Body of pancreas (tissue), 4 donors: Measurements from ENCODE around the gene PHYKPL. TPM values are rescaled to one million over a fixed set of nuclear protein-coding genes. Genes with fewer than 3 reads are reported as not detected.

ENCODE experiments used
- ATAC-seq: fragments of 150-250 bp; one replicate; pipeline ENCODE4 v1.9.1; 2016
- DNase-seq, 4 donors: peaks; one replicate each; pipeline ENCODE4 v3.0.0-alpha.2; 2019
- H3K27ac ChIP-seq, 4 donors: fragments of 200-600 bp; sonication (generic); 1 replicate in 3 of 4; 2 replicates in 1 of 4; pipeline versions ENCODE4 v1.5.1 to v1.6.1; 2016 to 2019; ENCODE audit warnings: mild to moderate bottlenecking in 1 of 4, mixed read lengths in 1 of 4, moderate library complexity in 1 of 4
- H3K27me3 ChIP-seq, 2 donors: fragments of 200-600 bp; sonication (generic); one replicate each; pipeline ENCODE4 v1.6.0; 2016; ENCODE audit warnings: mild to moderate bottlenecking in 1 of 2
- H3K36me3 ChIP-seq, 2 donors: fragments of 200-600 bp; sonication (generic); replicated peaks in 1 of 2; 2 replicates each; pipeline ENCODE4 v1.5.1; 2016; ENCODE audit warnings: low read depth in 2 of 2; ENCODE audit not compliant: insufficient read depth in 1 of 2
- H3K4me1 ChIP-seq: fragments of 200-600 bp; sonication (generic); one replicate; pipeline ENCODE4 v1.6.0; 2016
- H3K4me3 ChIP-seq, 2 donors: fragments of 200-600 bp; sonication (generic); 1 replicate in 1 of 2; 2 replicates in 1 of 2; pipeline ENCODE4 v1.5.1; 2016 to 2019
- H3K9me3 ChIP-seq, 3 donors: fragments of 200-600 bp; sonication (generic); 1 replicate in 2 of 3; 2 replicates in 1 of 3; pipeline ENCODE4 v1.5.1; 2016
- POLR2A ChIP-seq, 3 donors: fragments of 450-650 bp; IDR thresholded peaks; one replicate each; pipeline ENCODE4 v1.6.1; 2016; ENCODE audit warnings: antibody characterized with exemption in 3 of 3, mild to moderate bottlenecking in 2 of 3
- WGBS, 2 donors: methylation state at CpG; one replicate each; pipeline ENCODE4 v1.1.5; 2017; 5-methylcytosine and 5-hydroxymethylcytosine counted together
- intact Hi-C: fragments of 100-400 bp; cut with DNase I; formaldehyde crosslinking; loops from one replicate; pipeline ENCODE4 v1.15.1; 2023
- total RNA-seq, 2 donors: library from RNA; depleted of rRNA; stranded (reverse); fragments of >200 nt; gene quantifications; one replicate each; pipeline ENCODE4 v1.1.0, GENCODE V29; 2016
- TF ChIP-seq, protein P1 (sequence below), 7 experiments: fragments of 450-650 bp in 4 of 7; fragments of 200-600 bp in 3 of 7; sonication (generic) in 3 of 7; IDR thresholded peaks; one replicate each; pipeline ENCODE4 v1.5.1; 2016 to 2019; ENCODE audit warnings: antibody characterized with exemption in 7 of 7

PHYKPL gene
- total RNA-seq = 10 to 100 TPM; 47.0 to 76.5 TPM

DNA sequence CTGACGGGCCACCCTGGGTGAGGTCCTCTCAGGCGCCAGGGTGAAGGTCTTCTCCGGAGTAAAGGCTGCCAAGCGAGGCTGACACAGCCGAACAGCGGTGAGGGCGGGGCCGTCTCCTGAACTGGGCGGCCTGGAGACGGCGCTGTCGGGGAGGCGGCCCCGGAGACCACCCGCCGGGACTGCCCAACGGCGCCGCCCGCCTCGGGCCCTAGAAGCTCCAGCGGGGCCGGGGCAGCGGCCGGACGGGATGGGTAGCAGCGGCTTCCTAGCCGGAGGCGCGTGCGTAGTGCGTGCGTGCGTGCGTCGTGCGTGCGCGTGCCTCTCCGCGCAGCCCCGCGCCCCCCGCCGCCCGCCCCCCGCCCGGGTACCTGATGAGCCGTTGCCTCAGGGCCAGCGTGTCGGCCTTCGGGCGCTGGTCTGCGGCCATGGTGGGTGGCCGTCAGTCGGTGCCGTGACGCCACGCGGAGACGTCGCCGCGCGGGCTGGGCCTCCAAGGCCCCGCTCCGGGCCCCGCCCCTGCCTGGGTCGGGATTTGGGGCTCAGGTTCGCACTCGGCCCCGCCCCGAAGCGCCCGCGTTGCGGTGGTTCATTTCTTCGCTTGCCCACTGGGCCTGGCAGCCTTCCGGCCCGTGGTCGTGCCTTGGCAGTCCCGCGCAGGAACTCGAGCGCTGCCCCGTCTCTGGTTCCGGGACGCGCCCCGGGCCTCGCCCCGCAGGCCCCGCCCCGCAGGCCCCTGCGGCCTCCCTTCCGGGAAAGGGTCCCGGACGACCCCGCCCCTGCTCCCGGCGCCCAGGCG is at the start of gene PHYKPL:
Gene PHYKPL, minus strand, starts transcription at position 679 of the 796 bp plus-strand sequence. Its CDS starts 252 bp downstream, at position 427.
- Histone ChIP-seq H3K4me3 (peak within 1 kb of the TSS; percentile 55 to 64), H3K27ac (peak within 1 kb of the TSS; percentile 78 to 94 (median 90)), H3K36me3 (peaks cover 0 to 7% of the 10 kb centered on the region in 2 donors), H3K27me3 (no peaks in the 10 kb centered on the region), H3K4me1 (peaks cover 45% of the 10 kb centered on the region), H3K9me3 (no peaks in the 10 kb centered on the region)
- intact Hi-C loops = no loop called here
- TF ChIP-seq POLR2A (IDR thresholded peaks at IDR 0.05) = peak; percentile 48 to 76 (median 64)
- TF ChIP-seq, protein P1, sequence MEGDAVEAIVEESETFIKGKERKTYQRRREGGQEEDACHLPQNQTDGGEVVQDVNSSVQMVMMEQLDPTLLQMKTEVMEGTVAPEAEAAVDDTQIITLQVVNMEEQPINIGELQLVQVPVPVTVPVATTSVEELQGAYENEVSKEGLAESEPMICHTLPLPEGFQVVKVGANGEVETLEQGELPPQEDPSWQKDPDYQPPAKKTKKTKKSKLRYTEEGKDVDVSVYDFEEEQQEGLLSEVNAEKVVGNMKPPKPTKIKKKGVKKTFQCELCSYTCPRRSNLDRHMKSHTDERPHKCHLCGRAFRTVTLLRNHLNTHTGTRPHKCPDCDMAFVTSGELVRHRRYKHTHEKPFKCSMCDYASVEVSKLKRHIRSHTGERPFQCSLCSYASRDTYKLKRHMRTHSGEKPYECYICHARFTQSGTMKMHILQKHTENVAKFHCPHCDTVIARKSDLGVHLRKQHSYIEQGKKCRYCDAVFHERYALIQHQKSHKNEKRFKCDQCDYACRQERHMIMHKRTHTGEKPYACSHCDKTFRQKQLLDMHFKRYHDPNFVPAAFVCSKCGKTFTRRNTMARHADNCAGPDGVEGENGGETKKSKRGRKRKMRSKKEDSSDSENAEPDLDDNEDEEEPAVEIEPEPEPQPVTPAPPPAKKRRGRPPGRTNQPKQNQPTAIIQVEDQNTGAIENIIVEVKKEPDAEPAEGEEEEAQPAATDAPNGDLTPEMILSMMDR (IDR thresholded peaks at IDR 0.05) = no peak
- WGBS, 2 donors = 0% methylated on average over 15 to 74 of the region's 102 CpGs
- peak; percentile 72 to 81 (median 78) for DNase-seq
- ATAC-seq = peak; percentile 76

DNA sequence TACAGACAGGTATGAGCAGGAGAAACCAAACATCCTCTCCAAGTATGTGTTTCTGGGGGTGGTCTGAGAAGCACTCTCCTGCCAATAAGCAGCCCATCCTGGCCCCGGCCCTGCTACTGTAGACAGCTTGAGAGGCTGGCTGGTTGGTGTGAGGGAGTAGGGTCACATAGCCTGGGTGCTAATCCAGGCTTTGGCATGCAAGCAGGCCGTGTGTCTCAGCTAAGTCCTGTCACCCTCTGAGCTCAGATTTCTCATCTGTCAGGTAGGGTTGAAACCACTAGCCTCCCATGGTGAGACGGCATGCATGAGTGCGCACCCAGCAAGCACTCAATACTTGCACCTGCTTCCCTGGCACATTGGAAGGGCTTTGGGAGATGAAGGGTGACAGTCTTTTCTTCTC is 49.8 kb upstream of the PHYKPL start:
- Histone ChIP-seq H3K27me3 (no peaks in the 10 kb centered on the region), H3K27ac (no peak overlapping the region), H3K9me3 (peaks cover 0 to 5% (median 0%) of the 10 kb centered on the region in 3 donors), H3K4me1 (peaks cover 4% of the 10 kb centered on the region), H3K36me3 (no peaks in the 10 kb centered on the region), H3K4me3 (no peak overlapping the region)
- WGBS, 2 donors = 73 to 78% methylated on average over 4 of the region's 4 CpGs
- intact Hi-C loops = loop anchor here (5.0 to 10.0 kb wide), 2 partner anchors 270 to 552 kb away; no protein-coding TSS in a partner anchor
- ATAC-seq (no peak), DNase-seq (no peak)
- no peak for TF ChIP-seq POLR2A (IDR thresholded peaks at IDR 0.05)
- TF ChIP-seq, protein P1 (IDR thresholded peaks at IDR 0.05) = no peak

- H3K4me1 ChIP-seq = peaks cover 4% of the 10 kb centered on the region
- no peak overlapping the region for H3K4me3 ChIP-seq
- 66 to 75% methylated on average over 11 to 13 of the region's 19 CpGs for WGBS, 2 donors
- no peak overlapping the region for H3K27ac ChIP-seq
- intact Hi-C loops = loop anchor here (5.0 to 10.0 kb wide), 2 partner anchors 271 to 553 kb away; no protein-coding TSS in a partner anchor
- H3K36me3 ChIP-seq = no peaks in the 10 kb centered on the region
- no peak for ATAC-seq
- no peak for DNase-seq
- TF ChIP-seq, protein P1 (IDR thresholded peaks at IDR 0.05) = no peak
- no peak for TF ChIP-seq POLR2A (IDR thresholded peaks at IDR 0.05)
- H3K27me3 ChIP-seq = no peaks in the 10 kb centered on the region
- peaks cover 0 to 5% (median 0%) of the 10 kb centered on the region in 3 donors for H3K9me3 ChIP-seq
Measured at GRCh38 chr5:178281331-178281730, 48.7 kb upstream of the PHYKPL start.

GRCh38 chr5:178280631-178281030 is 48.0 kb upstream of the PHYKPL start:
- WGBS, 2 donors = 81 to 83% methylated on average over 9 of the region's 9 CpGs
- TF ChIP-seq, protein P1 (IDR thresholded peaks at IDR 0.05) = no peak
- TF ChIP-seq POLR2A (IDR thresholded peaks at IDR 0.05) = no peak
- H3K9me3 ChIP-seq = peaks cover 0 to 9% (median 0%) of the 10 kb centered on the region in 3 donors
- H3K36me3 ChIP-seq = no peaks in the 10 kb centered on the region
- H3K4me3 ChIP-seq = no peak overlapping the region
- no peaks in the 10 kb centered on the region for H3K27me3 ChIP-seq
- intact Hi-C loops = loop anchor here (5.0 to 10.0 kb wide), 2 partner anchors 272 to 554 kb away; no protein-coding TSS in a partner anchor
- no peak for DNase-seq
- no peak for ATAC-seq
- H3K4me1 ChIP-seq = peaks cover 4% of the 10 kb centered on the region
- H3K27ac ChIP-seq = no peak overlapping the region
